ENCODE measurements around the gene IGSF21. TPM values are rescaled to one million over a fixed set of nuclear protein-coding genes. Genes with fewer than 3 reads are reported as not detected.
A peak's percentile ranks its signal among the peaks of the same experiment; 100 is the strongest.

The IGSF21 gene
- total and polyA plus RNA-seq, 2 donors from 2014 or later: 1.4 to 6.6 TPM

GRCh38 chr1:18245647-18246046, 138.0 kb downstream of the IGSF21 start:
- FAIRE-seq (no peak), DNase-seq (peak in 2 of 5 donors; percentile 1 to 12)
- no peak for TF ChIP-seq CTCF (IDR thresholded peaks at IDR 0.05; ENCODE audit: borderline replicate concordance, extremely low read depth, insufficient read depth)

GRCh38 chr1:18246543-18246942, 138.9 kb downstream of the IGSF21 start:
- H3K27me3 ChIP-seq (ENCODE audit: control insufficient read depth, insufficient read depth, low read length): no peaks in the 10 kb centered on the region
- H3K4me1 ChIP-seq (ENCODE audit: control insufficient read depth in 2 of 3, insufficient read depth in 2 of 3, low read depth in 1 of 3, low read length in 3 of 3): no peaks in the 10 kb centered on the region
- no peak for FAIRE-seq
- peaks cover 0 to 2% (median 0%) of the 10 kb centered on the region in 3 donors for H3K9me3 ChIP-seq (ENCODE audit: control insufficient read depth in 2 of 3, insufficient read depth in 1 of 3, low read length in 3 of 3)
- no peak for TF ChIP-seq CTCF (IDR thresholded peaks at IDR 0.05; ENCODE audit: borderline replicate concordance, extremely low read depth, insufficient read depth)
- H3K4me3 ChIP-seq (ENCODE audit: low read length in 3 of 3): no peak overlapping the region
- H3K36me3 ChIP-seq (ENCODE audit: control insufficient read depth in 2 of 3, insufficient read depth in 3 of 3, low read length in 3 of 3): no peaks in the 10 kb centered on the region
- no peak overlapping the region for H3K27ac ChIP-seq (ENCODE audit: low read depth in 2 of 2, low read length in 2 of 2)
- intact Hi-C loops (cut with DNase I): no loop called here
- no peak overlapping the region for H3K9ac ChIP-seq (ENCODE audit: low read length in 3 of 3)
- peak in 1 of 5 donors; percentile 39 for DNase-seq

More at GRCh38 chr1:18245647-18246046, 138.0 kb downstream of the IGSF21 start:
- Histone ChIP-seq H3K4me3 (ENCODE audit: low read length in 3 of 3) (no peak overlapping the region), H3K9me3 (ENCODE audit: control insufficient read depth in 2 of 3, insufficient read depth in 1 of 3, low read length in 3 of 3) (no peaks in the 10 kb centered on the region), H3K9ac (ENCODE audit: low read length in 3 of 3) (no peak overlapping the region), H3K27ac (ENCODE audit: low read depth in 2 of 2, low read length in 2 of 2) (no peak overlapping the region), H3K4me1 (ENCODE audit: control insufficient read depth in 2 of 3, insufficient read depth in 2 of 3, low read depth in 1 of 3, low read length in 3 of 3) (no peaks in the 10 kb centered on the region), H3K27me3 (ENCODE audit: control insufficient read depth, insufficient read depth, low read length) (no peaks in the 10 kb centered on the region), H3K36me3 (ENCODE audit: control insufficient read depth in 2 of 3, insufficient read depth in 3 of 3, low read length in 3 of 3) (no peaks in the 10 kb centered on the region)
- intact Hi-C loops (cut with DNase I): no loop called here

GRCh38 chr1:18247151-18247550, 139.6 kb downstream of the IGSF21 start:
- DNase-seq (peak in 1 of 5 donors; percentile 51), FAIRE-seq (no peak)
- no peak overlapping the region for H3K4me3 ChIP-seq (ENCODE audit: low read length in 3 of 3)
- no peaks in the 10 kb centered on the region for H3K36me3 ChIP-seq (ENCODE audit: control insufficient read depth in 2 of 3, insufficient read depth in 3 of 3, low read length in 3 of 3)
- peaks cover 0 to 2% (median 0%) of the 10 kb centered on the region in 3 donors for H3K9me3 ChIP-seq (ENCODE audit: control insufficient read depth in 2 of 3, insufficient read depth in 1 of 3, low read length in 3 of 3)
- intact Hi-C loops (cut with DNase I): no loop called here
- no peaks in the 10 kb centered on the region for H3K27me3 ChIP-seq (ENCODE audit: control insufficient read depth, insufficient read depth, low read length)
- no peaks in the 10 kb centered on the region for H3K4me1 ChIP-seq (ENCODE audit: control insufficient read depth in 2 of 3, insufficient read depth in 2 of 3, low read depth in 1 of 3, low read length in 3 of 3)
- no peak overlapping the region for H3K9ac ChIP-seq (ENCODE audit: low read length in 3 of 3)
- H3K27ac ChIP-seq (ENCODE audit: low read depth in 2 of 2, low read length in 2 of 2): no peak overlapping the region
- TF ChIP-seq CTCF (IDR thresholded peaks at IDR 0.05; ENCODE audit: borderline replicate concordance, extremely low read depth, insufficient read depth): no peak

GRCh38 chr1:18249631-18250030, 142.0 kb downstream of the IGSF21 start:
- no peak overlapping the region for H3K4me3 ChIP-seq (ENCODE audit: low read length in 3 of 3)
- H3K27ac ChIP-seq (ENCODE audit: low read depth in 2 of 2, low read length in 2 of 2): no peak overlapping the region
- DNase-seq (peak in 1 of 5 donors; percentile 48), FAIRE-seq (no peak)
- H3K36me3 ChIP-seq (ENCODE audit: control insufficient read depth in 2 of 3, insufficient read depth in 3 of 3, low read length in 3 of 3): no peaks in the 10 kb centered on the region
- H3K9me3 ChIP-seq (ENCODE audit: control insufficient read depth in 2 of 3, insufficient read depth in 1 of 3, low read length in 3 of 3): peaks cover 0 to 2% (median 0%) of the 10 kb centered on the region in 3 donors
- intact Hi-C loops (cut with DNase I): no loop called here
- H3K4me1 ChIP-seq (ENCODE audit: control insufficient read depth in 2 of 3, insufficient read depth in 2 of 3, low read depth in 1 of 3, low read length in 3 of 3): no peaks in the 10 kb centered on the region
- no peak for TF ChIP-seq CTCF (IDR thresholded peaks at IDR 0.05; ENCODE audit: borderline replicate concordance, extremely low read depth, insufficient read depth)
- H3K9ac ChIP-seq (ENCODE audit: low read length in 3 of 3): no peak overlapping the region
- no peaks in the 10 kb centered on the region for H3K27me3 ChIP-seq (ENCODE audit: control insufficient read depth, insufficient read depth, low read length)
